Measurements from ENCODE around the gene EHMT2. TPM values are rescaled to one million over a fixed set of nuclear protein-coding genes. Genes with fewer than 3 reads are reported as not detected.
"Not testable (repeated sequence)": the region's sequence is repeated elsewhere in the genome, so short reads cannot be mapped to it uniquely, and the experiment has no call there.

The EHMT2 gene
- total RNA-seq, 1 donor from 2014 or later: 46.4 TPM

DNA sequence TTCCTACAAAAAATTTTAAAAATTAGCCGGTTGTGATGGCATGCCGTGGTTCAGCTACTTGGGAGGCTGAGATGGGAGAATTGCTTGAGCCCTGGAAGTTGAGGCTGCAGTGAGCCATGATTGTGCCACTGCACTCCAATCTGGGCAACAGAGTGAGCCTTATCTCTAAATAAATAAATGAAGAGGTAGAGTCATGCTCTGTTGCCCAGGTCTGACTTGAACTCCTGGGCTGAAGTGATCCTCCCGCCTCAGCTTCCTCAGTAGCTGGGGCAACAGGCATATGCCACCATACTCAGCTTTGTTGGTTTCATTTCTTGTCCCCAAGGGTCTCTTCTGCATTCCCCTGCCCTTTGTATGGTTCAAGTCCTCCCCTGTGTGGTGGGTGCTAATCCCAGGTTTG, 53.0 kb downstream of the EHMT2 start:
- no peak for DNase-seq (ENCODE audit: extremely low read depth, low read depth, low spot score)

DNA sequence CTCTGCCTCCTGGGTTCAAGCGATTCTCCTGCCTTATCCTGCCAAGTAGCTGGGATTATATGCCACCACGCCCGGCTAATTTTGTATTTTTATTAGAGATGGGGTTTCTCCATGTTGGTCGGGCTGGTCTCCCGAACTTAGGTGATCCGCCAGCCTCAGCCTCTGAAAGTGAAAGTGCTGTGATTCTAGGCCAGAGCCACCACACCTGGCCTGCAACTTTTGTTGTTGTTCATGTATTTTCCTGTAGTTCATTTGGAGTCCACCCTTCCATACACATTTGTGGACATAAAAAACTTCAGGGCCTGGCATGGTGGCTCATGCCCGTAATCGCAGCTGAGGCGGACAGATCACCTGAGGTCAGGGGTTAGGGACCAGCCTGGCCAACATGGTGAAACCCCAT, 55.4 kb downstream of the EHMT2 start:
- no peak for DNase-seq (ENCODE audit: extremely low read depth, low read depth, low spot score)

DNA sequence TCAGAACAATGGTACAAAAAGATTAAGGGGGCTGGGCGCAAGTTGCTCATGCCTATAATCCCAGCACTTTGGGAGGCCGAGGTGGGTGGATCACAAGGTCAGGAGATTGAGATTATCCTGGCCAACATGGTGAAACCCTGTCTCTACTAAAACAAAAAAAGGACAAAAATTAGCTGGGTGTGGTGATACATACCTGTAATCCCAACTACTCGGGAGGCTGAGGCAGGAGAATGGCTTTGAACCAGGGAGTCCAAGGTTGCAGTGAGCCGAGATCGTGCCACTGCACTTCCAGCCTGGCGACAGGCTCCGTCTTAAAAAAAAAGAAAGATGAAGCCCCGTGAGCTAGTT, 57.7 kb downstream of the EHMT2 start:
- not testable (repeated sequence) for DNase-seq (ENCODE audit: extremely low read depth, low read depth, low spot score)

DNA sequence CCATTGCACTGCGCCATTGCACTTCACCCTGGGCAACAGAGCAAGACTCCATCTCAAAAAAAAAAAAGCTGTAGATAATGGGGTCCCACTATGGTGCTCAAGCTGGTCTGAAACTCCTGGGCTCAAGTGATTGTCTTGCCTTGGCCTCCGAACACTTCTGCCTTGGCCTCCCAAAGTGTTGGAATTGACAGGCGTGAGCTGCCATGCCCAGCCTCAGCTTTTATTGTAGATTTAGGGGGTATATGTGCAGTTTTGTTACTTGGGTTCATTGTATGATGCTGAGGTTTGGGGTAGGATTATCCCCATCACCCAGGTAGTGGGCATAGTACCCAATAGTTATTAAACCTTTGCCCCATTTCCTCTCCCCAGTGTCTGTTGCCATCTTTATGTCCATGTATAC, 58.5 kb downstream of the EHMT2 start:
- DNase-seq (ENCODE audit: extremely low read depth, low read depth, low spot score): no peak

DNA sequence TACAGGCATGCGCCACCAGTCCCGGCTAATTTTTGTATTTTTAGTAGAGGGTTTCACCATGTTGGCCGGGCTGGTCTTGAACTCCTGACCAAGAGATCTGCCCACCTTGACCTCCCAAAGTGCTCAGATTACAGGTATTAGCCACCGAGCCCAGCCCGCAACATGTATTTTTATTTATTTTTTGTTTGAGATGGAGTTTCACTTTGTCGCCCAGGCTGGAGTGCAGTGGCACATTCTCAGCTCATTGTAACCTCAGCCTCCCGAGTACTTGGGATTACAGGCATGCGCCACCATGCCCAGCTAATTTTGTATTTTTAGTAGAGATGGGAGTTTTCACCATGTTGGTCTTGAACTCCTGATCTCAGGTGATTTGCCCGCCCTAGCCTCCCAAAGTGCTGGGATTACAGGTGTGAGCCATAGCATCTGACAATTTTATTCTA, 59.4 kb downstream of the EHMT2 start:
- DNase-seq (ENCODE audit: extremely low read depth, low read depth, low spot score): not testable (repeated sequence)

DNA sequence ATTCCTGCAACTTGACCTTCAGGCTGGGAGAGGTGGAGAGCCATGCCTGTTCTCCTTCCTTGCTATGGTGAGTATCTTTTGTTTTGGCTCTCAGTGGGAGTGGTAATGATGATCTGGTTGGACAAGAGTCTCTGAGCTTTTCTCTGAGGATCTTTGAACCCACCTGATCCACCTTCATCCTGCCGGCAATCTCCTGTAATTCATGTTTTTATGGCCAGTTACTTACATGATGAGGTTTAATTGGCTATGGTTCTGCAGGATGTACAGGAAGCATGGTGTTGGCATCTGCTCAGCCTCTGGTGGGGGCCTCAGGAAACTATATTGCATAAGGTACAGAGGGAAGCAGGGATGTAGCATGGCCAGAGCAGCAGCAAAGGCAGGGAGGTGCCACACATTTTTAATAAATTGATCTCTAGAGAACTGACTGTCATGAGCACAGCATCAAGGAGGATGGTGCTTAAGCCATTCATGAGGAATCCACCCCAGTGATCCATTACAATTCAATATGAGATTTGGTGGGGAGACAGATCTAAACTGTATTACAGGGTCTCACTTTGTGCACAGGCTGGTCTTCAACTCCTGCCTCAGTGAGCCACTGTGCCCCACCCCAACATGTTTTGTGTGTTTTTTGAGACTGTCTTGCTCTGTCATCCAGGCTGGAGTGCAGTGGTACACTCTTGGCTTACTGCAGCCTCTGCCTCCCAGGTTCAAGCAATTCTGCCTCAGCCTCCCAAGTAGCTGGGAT, 60.0 kb downstream of the EHMT2 start:
- no peak for DNase-seq (ENCODE audit: extremely low read depth, low read depth, low spot score)

DNA sequence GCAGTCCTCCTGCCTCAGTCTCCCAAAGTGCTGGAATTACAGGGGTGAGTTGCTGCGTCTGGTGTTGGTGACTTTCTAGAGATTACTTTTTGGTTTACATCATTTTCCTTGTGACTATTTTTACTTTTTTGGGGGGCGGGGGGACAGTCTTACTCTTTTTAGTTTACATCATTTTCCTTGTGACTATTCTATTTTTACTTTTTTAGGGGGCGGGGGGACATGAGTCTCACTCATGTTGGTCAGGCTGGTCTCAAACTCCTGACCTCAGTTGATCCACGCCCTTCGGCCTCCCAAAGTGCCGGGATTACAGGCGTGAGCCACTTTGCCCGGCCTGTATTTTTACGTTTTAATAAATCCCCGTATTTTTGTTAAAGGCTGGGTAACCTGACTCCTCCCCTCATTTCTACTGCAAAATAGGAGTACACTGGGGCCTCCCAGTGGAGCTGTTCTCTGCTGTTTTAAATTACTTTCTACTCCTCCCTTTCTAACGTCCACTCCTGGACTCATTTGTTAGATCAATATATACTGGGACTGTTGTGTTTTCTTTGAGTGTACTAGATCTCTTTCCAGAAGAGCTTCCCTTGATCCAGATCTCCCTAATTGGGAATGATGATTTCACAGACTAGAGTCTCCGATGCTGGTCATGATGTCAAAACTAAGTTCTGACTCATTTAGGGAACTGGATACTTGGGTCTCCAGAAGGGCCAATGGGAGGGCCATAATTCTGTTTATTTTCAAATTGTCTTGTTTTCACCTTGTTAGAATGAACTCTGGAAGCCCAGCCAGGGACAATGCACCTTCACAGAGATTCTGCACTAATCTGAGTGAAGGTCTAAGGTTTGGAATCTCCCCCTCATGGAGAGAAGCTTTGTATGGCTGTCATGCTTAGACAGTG, 60.8 kb downstream of the EHMT2 start:
- DNase-seq (ENCODE audit: extremely low read depth, low read depth, low spot score): no peak

DNA sequence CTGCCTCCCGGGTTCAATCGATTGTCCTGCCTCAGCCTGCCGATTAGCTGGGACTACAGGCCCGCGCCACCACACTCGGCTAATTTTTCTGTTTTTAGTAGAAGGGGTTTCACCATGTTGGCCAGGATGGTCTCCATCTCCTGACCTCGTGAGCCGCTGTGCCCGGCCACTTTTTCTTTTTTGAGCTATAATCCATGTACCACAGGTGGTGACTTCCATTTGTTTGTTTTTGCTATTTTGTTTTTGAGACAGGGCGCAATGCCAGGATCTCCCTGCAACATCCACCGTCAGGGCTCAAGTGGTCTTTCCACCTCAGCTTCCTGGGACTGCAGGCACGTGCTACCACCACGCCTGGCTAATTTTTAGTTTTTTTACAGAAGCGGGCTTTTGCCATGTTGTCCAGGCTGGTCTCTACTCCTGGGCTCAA, 61.4 kb downstream of the EHMT2 start:
- no peak for DNase-seq (ENCODE audit: extremely low read depth, low read depth, low spot score)

DNA sequence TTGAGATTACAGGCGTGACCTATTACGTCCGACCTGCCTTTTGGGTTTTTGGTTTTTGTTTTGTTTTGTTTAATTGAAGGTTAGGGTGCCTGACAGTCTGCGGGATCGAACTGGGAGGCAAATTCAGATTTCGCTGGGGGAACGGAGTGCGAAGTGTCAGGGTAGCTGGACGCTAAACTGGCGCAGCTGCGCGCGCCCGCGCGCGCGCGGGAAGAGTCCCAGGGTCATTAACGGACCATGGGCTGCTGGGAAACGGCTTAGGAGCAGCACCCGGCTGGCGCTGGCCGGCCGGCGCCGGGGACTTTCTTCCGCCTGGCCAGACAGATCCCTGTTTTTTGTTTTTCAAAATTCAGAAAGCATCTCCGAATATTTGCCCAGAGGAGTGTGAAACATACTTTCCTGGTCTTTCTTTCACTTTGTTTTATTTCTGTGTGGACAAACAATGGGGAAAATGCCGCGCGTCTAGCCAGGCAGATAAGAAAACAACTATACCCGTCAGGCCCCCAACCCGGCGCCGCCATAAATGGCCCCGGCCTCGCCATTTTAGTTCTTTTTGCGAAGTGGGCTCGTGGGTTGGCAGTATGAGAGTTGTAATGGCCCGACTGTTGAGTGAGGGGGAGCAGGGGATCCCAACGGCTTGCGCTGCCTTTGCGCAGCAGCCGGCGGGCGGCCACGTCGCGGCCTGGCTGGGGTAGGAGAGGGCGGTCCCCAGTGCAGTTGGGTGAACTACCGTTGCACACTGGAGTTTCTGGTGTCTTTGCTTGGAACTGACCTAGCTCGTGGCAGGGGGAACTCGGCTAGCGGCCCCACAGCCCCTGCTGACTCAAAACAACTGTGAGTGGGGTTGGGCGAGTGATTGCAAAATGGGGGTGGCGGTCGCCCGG, 62.9 kb downstream of the EHMT2 start:
- DNase-seq (ENCODE audit: extremely low read depth, low read depth, low spot score): peak; percentile 64

DNA sequence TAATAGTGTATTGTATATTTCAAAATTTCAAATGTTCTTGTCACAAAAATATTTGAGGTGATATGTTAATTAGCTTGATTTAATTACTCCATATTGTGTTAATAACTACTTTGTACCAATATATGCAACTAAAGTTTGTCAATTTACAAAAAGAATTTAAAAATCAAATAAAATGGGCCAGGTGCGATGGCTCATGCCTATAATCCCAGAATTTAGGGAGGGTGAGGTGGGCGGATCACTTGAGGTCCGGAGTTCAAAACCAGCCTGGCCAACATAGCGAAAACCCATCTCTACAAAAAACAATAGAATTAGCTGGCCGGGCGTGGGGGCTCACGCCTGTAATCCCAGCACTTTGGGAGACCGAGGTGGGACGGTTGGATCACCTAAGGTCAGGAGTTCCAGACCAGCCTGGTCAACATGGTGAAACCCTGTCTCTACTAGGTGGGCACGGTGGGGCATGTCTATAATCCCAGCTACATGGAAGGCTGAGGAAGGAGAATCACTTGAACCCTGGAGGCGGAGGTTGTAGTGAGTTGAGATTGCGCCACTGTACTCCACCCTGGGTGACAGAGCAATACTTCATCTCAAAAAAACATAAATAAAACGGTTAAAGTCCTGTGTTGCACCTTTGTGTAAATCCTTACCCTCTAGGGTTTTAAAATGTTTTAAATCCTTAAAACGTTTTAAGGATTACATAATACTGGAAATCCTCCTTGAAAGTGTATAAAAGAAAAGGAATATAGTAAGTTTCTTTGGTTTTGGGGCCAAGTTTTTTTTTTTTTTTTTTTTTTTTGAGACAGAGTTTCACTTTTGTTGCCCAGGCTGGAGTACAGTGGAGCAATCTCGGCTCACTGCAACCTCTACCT, 65.9 kb downstream of the EHMT2 start:
- no peak for DNase-seq (ENCODE audit: extremely low read depth, low read depth, low spot score)

DNA sequence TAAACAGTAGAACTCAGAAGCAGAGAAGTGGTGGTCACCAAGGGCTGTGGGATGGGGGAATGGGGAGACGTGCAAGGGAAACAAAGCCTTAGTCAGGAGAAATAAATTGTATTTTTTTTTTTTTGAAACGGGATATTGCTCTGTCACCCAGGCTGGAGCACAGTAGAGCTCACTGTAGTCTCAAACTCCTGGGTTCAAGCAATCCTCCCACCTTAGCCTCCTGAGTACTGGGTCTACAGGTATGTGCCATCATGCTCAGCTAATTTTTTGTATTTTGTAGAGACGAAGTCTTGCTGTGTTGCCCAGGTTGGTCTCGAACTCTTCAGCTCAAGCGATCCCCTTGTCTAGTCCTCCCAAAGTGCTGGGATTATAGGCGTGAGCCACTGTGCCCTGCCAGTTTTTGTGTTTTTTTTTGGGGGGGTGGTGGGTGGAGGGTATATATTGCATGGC, 66.6 kb downstream of the EHMT2 start:
- DNase-seq (ENCODE audit: extremely low read depth, low read depth, low spot score): no peak

Other genes starting within 250 kb of the EHMT2 start
- gene BAG6, start 245.0 kb downstream of the EHMT2 start, total RNA-seq: 259 and 375 TPM in 2 replicates
- not detected in 2 replicates for gene APOM, start 241.8 kb downstream of the EHMT2 start, total RNA-seq
- gene C6orf47, start 236.9 kb downstream of the EHMT2 start, total RNA-seq: 19.1 and 19.6 TPM in 2 replicates
- 13.0 and 14.5 TPM in 2 replicates for gene GPANK1, start 232.7 kb downstream of the EHMT2 start, total RNA-seq
- 292 and 314 TPM in 2 replicates for gene CSNK2B, start 231.6 kb downstream of the EHMT2 start, total RNA-seq
- gene LY6G5B, start 227.7 kb downstream of the EHMT2 start, total RNA-seq: 2.6 and 7.9 TPM in 2 replicates
- 3.7 and 4.1 TPM in 2 replicates for gene LY6G5C, start 216.6 kb downstream of the EHMT2 start, total RNA-seq
- 35.7 and 49.2 TPM in 2 replicates for gene ABHD16A, start 194.4 kb downstream of the EHMT2 start, total RNA-seq
- not detected in 2 replicates for gene LY6G6F, start 190.8 kb downstream of the EHMT2 start, total RNA-seq
- gene LY6G6D, start 182.3 kb downstream of the EHMT2 start, total RNA-seq: not detected in 2 replicates
- not detected in 2 replicates for gene LY6G6C, start 176.0 kb downstream of the EHMT2 start, total RNA-seq
- gene MPIG6B, start 174.3 kb downstream of the EHMT2 start, total RNA-seq: not detected in 2 replicates
- 110 and 138 TPM in 2 replicates for gene DDAH2, start 168.4 kb downstream of the EHMT2 start, total RNA-seq
- gene CLIC1, start 161.2 kb downstream of the EHMT2 start, total RNA-seq: 541 and 655 TPM in 2 replicates
- gene MSH5, start 157.7 kb downstream of the EHMT2 start, total RNA-seq: 3.7 and 18.7 TPM in 2 replicates
- gene SAPCD1, start 135.0 kb downstream of the EHMT2 start, total RNA-seq: 3.3 and 3.9 TPM in 2 replicates
- 0.34 and 0.58 TPM in 2 replicates for gene VWA7, start 120.4 kb downstream of the EHMT2 start, total RNA-seq
- gene VARS1, start 101.9 kb downstream of the EHMT2 start, total RNA-seq: 90.9 and 105 TPM in 2 replicates
- gene LSM2, start 90.7 kb downstream of the EHMT2 start, total RNA-seq: 45.3 and 74.3 TPM in 2 replicates
- gene HSPA1L, start 82.4 kb downstream of the EHMT2 start, total RNA-seq: 0.44 and 0.53 TPM in 2 replicates
- 140 and 161 TPM in 2 replicates for gene HSPA1A, start 82.2 kb downstream of the EHMT2 start, total RNA-seq
- 76.3 and 95.3 TPM in 2 replicates for gene HSPA1B, start 70.0 kb downstream of the EHMT2 start, total RNA-seq
- 82.6 and 83.5 TPM in 2 replicates for gene NEU1, start 34.9 kb downstream of the EHMT2 start, total RNA-seq
- 0.05 and 1.7 TPM in 2 replicates for gene SLC44A4, start 18.7 kb downstream of the EHMT2 start, total RNA-seq
- 1.7 TPM in 2 replicates for gene ZBTB12, start 4.4 kb upstream of the EHMT2 start, total RNA-seq
- not detected in 2 replicates for gene C2, start 30.0 kb upstream of the EHMT2 start, total RNA-seq
- 0.53 and 2.3 TPM in 2 replicates for gene CFB, start 48.4 kb upstream of the EHMT2 start, total RNA-seq
- 101 and 117 TPM in 2 replicates for gene NELFE, start 61.3 kb upstream of the EHMT2 start, total RNA-seq
- gene SKIC2, start 61.5 kb upstream of the EHMT2 start, total RNA-seq: 42.1 and 46.3 TPM in 2 replicates
- 16.6 and 17.3 TPM in 2 replicates for gene DXO, start 74.4 kb upstream of the EHMT2 start, total RNA-seq
- 1.3 and 1.8 TPM in 2 replicates for gene C4A, start 84.4 kb upstream of the EHMT2 start, total RNA-seq
- 1.1 and 1.3 TPM in 2 replicates for gene C4B, start 117.1 kb upstream of the EHMT2 start, total RNA-seq
- gene CYP21A2, start 140.7 kb upstream of the EHMT2 start, total RNA-seq: not detected in 2 replicates
- 1.5 and 1.7 TPM in 2 replicates for gene TNXB, start 211.6 kb upstream of the EHMT2 start, total RNA-seq
- 46.3 and 87.6 TPM in 2 replicates for gene ATF6B, start 230.5 kb upstream of the EHMT2 start, total RNA-seq
- gene FKBPL, start 232.6 kb upstream of the EHMT2 start, total RNA-seq: 3.0 and 5.5 TPM in 2 replicates